Neural cell (in vitro differentiated cells): ENCODE data around the gene SLC8A1.

Source experiments
- EP300 ChIP-seq: fragments of 450-650 bp; conservative IDR thresholded peaks from 2 replicates; pipeline ENCODE4 v1.6.1; 2014; ENCODE audit warnings: antibody characterized with exemption, mild to moderate bottlenecking, moderate library complexity; ENCODE audit not compliant: poor library complexity, severe bottlenecking
- EZH2 ChIP-seq: fragments of 200-600, 300-800 bp; shearing (Covaris generic), sonication (generic); IDR thresholded peaks from 2 replicates; pipeline ENCODE4 v1.6.1; 2014; ENCODE audit warnings: antibody characterized with exemption, low read length, borderline replicate concordance, mild to moderate bottlenecking; ENCODE audit not compliant: insufficient read depth, poor library complexity, severe bottlenecking
- MXI1 ChIP-seq: fragments of 450-650 bp; conservative IDR thresholded peaks from 2 replicates; pipeline ENCODE4 v1.6.1; 2014; ENCODE audit warnings: antibody characterized with exemption, mild to moderate bottlenecking; ENCODE audit not compliant: poor library complexity, severe bottlenecking
- POLR2AphosphoS5 ChIP-seq: IDR thresholded peaks from 2 replicates; pipeline ENCODE4 v1.6.1; 2012
- RAD21 ChIP-seq: fragments of 450-650 bp; conservative IDR thresholded peaks from 2 replicates; pipeline ENCODE4 v1.6.1; 2014; ENCODE audit warnings: antibody characterized with exemption, mild to moderate bottlenecking, moderate library complexity
- SMC3 ChIP-seq: fragments of 450-650 bp; conservative IDR thresholded peaks from 2 replicates; pipeline ENCODE4 v1.6.1; 2014; ENCODE audit warnings: antibody characterized with exemption, mild to moderate bottlenecking, moderate library complexity; ENCODE audit not compliant: poor library complexity
- TAF1 ChIP-seq: IDR thresholded peaks from 2 replicates; pipeline ENCODE4 v1.6.1; 2012; ENCODE audit warnings: low read depth
- TF ChIP-seq, protein P1 (sequence below): fragments of 450-650 bp; IDR thresholded peaks from 2 replicates; pipeline ENCODE4 v1.5.1; 2014; ENCODE audit warnings: antibody characterized with exemption, mild to moderate bottlenecking, moderate library complexity; ENCODE audit not compliant: poor library complexity, severe bottlenecking
- TF ChIP-seq, protein P2 (sequence below): IDR thresholded peaks from 2 replicates; pipeline ENCODE4 v1.6.1; 2012; ENCODE audit warnings: borderline replicate concordance

DNA sequence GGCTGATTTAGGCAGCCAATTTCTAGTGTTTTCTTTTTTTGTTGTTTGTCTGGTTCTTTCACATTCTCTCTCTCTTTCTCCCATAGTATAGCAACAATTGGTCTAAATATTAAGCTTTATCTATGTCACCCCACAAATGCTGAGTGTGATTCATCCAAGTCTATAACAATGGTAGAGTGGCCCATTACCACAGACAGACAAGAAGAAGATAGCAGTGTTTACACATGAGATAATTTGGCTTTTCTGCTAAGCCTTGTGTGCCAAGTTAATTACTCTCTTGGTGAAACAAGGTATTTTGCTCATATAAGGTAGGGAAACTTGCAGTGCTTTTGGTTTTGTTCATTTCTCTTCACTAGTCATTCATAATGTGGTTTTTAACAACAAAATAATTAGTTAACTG is 166.5 kb downstream of the SLC8A1 start:
- no peak for TF ChIP-seq TAF1
- TF ChIP-seq, protein P1, sequence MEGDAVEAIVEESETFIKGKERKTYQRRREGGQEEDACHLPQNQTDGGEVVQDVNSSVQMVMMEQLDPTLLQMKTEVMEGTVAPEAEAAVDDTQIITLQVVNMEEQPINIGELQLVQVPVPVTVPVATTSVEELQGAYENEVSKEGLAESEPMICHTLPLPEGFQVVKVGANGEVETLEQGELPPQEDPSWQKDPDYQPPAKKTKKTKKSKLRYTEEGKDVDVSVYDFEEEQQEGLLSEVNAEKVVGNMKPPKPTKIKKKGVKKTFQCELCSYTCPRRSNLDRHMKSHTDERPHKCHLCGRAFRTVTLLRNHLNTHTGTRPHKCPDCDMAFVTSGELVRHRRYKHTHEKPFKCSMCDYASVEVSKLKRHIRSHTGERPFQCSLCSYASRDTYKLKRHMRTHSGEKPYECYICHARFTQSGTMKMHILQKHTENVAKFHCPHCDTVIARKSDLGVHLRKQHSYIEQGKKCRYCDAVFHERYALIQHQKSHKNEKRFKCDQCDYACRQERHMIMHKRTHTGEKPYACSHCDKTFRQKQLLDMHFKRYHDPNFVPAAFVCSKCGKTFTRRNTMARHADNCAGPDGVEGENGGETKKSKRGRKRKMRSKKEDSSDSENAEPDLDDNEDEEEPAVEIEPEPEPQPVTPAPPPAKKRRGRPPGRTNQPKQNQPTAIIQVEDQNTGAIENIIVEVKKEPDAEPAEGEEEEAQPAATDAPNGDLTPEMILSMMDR: no peak
- TF ChIP-seq EP300: no peak
- no peak for TF ChIP-seq RAD21
- TF ChIP-seq EZH2: no peak
- TF ChIP-seq POLR2AphosphoS5: no peak
- TF ChIP-seq, protein P2, sequence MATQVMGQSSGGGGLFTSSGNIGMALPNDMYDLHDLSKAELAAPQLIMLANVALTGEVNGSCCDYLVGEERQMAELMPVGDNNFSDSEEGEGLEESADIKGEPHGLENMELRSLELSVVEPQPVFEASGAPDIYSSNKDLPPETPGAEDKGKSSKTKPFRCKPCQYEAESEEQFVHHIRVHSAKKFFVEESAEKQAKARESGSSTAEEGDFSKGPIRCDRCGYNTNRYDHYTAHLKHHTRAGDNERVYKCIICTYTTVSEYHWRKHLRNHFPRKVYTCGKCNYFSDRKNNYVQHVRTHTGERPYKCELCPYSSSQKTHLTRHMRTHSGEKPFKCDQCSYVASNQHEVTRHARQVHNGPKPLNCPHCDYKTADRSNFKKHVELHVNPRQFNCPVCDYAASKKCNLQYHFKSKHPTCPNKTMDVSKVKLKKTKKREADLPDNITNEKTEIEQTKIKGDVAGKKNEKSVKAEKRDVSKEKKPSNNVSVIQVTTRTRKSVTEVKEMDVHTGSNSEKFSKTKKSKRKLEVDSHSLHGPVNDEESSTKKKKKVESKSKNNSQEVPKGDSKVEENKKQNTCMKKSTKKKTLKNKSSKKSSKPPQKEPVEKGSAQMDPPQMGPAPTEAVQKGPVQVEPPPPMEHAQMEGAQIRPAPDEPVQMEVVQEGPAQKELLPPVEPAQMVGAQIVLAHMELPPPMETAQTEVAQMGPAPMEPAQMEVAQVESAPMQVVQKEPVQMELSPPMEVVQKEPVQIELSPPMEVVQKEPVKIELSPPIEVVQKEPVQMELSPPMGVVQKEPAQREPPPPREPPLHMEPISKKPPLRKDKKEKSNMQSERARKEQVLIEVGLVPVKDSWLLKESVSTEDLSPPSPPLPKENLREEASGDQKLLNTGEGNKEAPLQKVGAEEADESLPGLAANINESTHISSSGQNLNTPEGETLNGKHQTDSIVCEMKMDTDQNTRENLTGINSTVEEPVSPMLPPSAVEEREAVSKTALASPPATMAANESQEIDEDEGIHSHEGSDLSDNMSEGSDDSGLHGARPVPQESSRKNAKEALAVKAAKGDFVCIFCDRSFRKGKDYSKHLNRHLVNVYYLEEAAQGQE: no peak
- no peak for TF ChIP-seq MXI1
- TF ChIP-seq SMC3: no peak
